HCT116 (cell line): Measurements from ENCODE around the gene MAB21L3.

Experiments
- ATF3 ChIP-seq: IDR thresholded peaks from 2 replicates; pipeline ENCODE4 v1.6.1; 2012
- CBX3 ChIP-seq: IDR thresholded peaks from 2 replicates; pipeline ENCODE4 v1.6.1; 2012; ENCODE audit warnings: low read depth
- CTCF ChIP-seq, 3 experiments: fragments of 200-600 bp in 1 of 3; sonication (generic) in 1 of 3; IDR thresholded peaks in 2 of 3; conservative IDR thresholded peaks in 1 of 3; 2 replicates each; pipeline ENCODE4 v1.5.1; 2012 to 2017; ENCODE audit warnings: low read depth in 2 of 3, low read length in 2 of 3, antibody characterized with exemption in 1 of 3, borderline replicate concordance in 1 of 3, control low read depth in 1 of 3, mild to moderate bottlenecking in 1 of 3, mixed read lengths in 1 of 3, mixed run types in 1 of 3, moderate library complexity in 1 of 3; ENCODE audit not compliant: insufficient read depth in 1 of 3
- EGR1 ChIP-seq: IDR thresholded peaks from 2 replicates; pipeline ENCODE4 v1.6.1; 2012; ENCODE audit warnings: low read depth
- EZH2 ChIP-seq: fragments of 200-600 bp; sonication (generic); IDR thresholded peaks from 2 replicates; pipeline ENCODE4 v1.6.1; 2017; ENCODE audit warnings: antibody characterized with exemption, mixed run types
- EZH2phosphoT487 ChIP-seq: fragments of 200-600 bp; IDR thresholded peaks from 2 replicates; pipeline ENCODE4 v1.6.1; 2018; ENCODE audit warnings: antibody characterized with exemption, borderline replicate concordance
- POLR2A ChIP-seq: IDR thresholded peaks from 2 replicates; pipeline ENCODE4 v1.7.0; 2011; ENCODE audit warnings: borderline replicate concordance; ENCODE audit not compliant: insufficient read depth, insufficient read length; ENCODE audit errors: extremely low read depth
- POLR2AphosphoS5 ChIP-seq: IDR thresholded peaks from 2 replicates; pipeline ENCODE4 v1.6.1; 2011; ENCODE audit warnings: mild to moderate bottlenecking, low read depth, low read length, moderate library complexity
- REST ChIP-seq: IDR thresholded peaks from 2 replicates; pipeline ENCODE4 v1.6.1; 2012; ENCODE audit warnings: low read depth
- SIN3A ChIP-seq: IDR thresholded peaks from 2 replicates; pipeline ENCODE4 v1.6.1; 2012; ENCODE audit warnings: low read depth
- SRF ChIP-seq: IDR thresholded peaks from 2 replicates; pipeline ENCODE4 v1.6.1; 2012; ENCODE audit warnings: low read depth
- TCF7L2 ChIP-seq: IDR thresholded peaks from 2 replicates; pipeline ENCODE4 v1.7.0; 2011; ENCODE audit warnings: borderline replicate concordance, inconsistent platforms; ENCODE audit not compliant: insufficient read depth, insufficient read length; ENCODE audit errors: extremely low read depth
- ZFX ChIP-seq: fragments of 450-650 bp; IDR thresholded peaks from 2 replicates; pipeline ENCODE4 v1.6.1; 2017

- TF ChIP-seq CTCF (IDR thresholded peaks at IDR 0.05 in 2 of 3, conservative IDR thresholded peaks at IDR 0.05 in 1 of 3; ENCODE audit: borderline replicate concordance in 1 of 3, insufficient read depth in 1 of 3, low read depth in 2 of 3, low read length in 2 of 3) (no peak), ZFX (no peak), POLR2AphosphoS5 (no peak), SIN3A (no peak), POLR2A (no peak), EZH2 (no peak), REST (no peak), ATF3 (no peak), SRF (no peak), CBX3 (no peak), EZH2phosphoT487 (no peak), TCF7L2 (no peak), EGR1 (no peak)
Observed at GRCh38 chr1:116144151-116144550, 33.0 kb downstream of the MAB21L3 start.
